H7 (cell line): ENCODE results near the gene MAGI1. TPM values are rescaled to one million over a fixed set of nuclear protein-coding genes. Genes with fewer than 3 reads are reported as not detected.

Source experiments
- DNase-seq: peaks from one replicate; pipeline ENCODE4 v3.0.0; 2012
- H3K27me3 ChIP-seq: 2 replicates; pipeline ENCODE4 v1.6.0; 2011; ENCODE audit warnings: mild to moderate bottlenecking, low read length; ENCODE audit not compliant: control insufficient read depth, insufficient read depth
- H3K36me3 ChIP-seq: replicated peaks from 2 replicates; pipeline ENCODE4 v1.5.1; 2011; ENCODE audit warnings: low read length; ENCODE audit not compliant: control insufficient read depth, insufficient read depth
- H3K4me3 ChIP-seq: 2 replicates; pipeline ENCODE4 v1.5.1; 2011; ENCODE audit warnings: low read depth, mild to moderate bottlenecking, control low read depth, low read length, moderate library complexity; ENCODE audit not compliant: insufficient read depth
- total RNA-seq: library from RNA; depleted of rRNA; stranded (reverse); fragments of >200 nt; shearing (Covaris generic); gene quantifications from 2 replicates; pipeline ENCODE4 v1.2.3, GENCODE V29; 2014

MAGI1 gene
- total RNA-seq, 1 experiment from 2014 or later = 26.4 TPM

- no peaks in the 10 kb centered on the region for H3K36me3 ChIP-seq
- H3K27me3 ChIP-seq = no peaks in the 10 kb centered on the region
- peak overlapping the region; percentile 53 for H3K4me3 ChIP-seq
- peak; percentile 77 for DNase-seq
Measured at GRCh38 chr3:65597952-65598413, 440.7 kb downstream of the MAGI1 start.

GRCh38 chr3:65597226-65597951 lies 441.3 kb downstream of the MAGI1 start:
- H3K27me3 ChIP-seq = no peaks in the 10 kb centered on the region
- H3K4me3 ChIP-seq = peak overlapping the region; percentile 53
- no peaks in the 10 kb centered on the region for H3K36me3 ChIP-seq
- DNase-seq = peak; percentile 79

DNA sequence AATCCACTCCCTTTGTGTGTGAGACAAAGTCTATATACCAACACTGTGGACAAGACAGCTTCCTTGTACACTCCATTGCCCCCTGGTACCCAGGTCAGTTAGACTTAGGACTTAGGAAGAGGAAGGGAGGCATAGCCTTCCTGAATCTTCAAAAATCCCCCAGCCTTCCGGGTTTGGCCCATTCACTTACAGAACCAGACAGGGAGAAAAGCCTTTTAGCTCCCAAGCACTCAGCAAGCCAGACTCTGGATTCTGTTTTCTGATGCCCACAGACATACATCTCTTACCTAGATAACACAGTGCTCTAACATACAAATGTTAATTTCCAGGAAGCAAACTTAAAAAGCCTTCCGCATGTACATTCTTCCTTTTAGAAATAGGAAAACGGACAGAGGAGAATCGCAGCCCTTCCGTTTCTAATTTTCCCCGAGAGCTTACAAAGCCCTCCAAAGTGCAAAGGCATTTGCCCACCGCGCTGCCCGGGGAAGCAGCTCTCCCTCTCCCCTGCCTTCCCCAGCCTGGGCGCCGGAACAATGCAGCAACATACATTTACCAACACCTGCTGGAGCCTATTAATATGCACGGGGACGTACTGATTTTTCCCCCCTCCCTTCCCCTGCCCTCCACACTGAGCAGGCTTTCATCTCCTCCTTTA lies 442.0 kb downstream of the MAGI1 start:
- Histone ChIP-seq H3K36me3 (no peaks in the 10 kb centered on the region), H3K27me3 (no peaks in the 10 kb centered on the region), H3K4me3 (peak overlapping the region; percentile 53)
- peak; percentile 77 for DNase-seq

GRCh38 chr3:65596029-65596300 lies 442.8 kb downstream of the MAGI1 start:
- no peak overlapping the region for H3K4me3 ChIP-seq
- H3K27me3 ChIP-seq = no peaks in the 10 kb centered on the region
- H3K36me3 ChIP-seq = no peaks in the 10 kb centered on the region
- DNase-seq = no peak

DNA sequence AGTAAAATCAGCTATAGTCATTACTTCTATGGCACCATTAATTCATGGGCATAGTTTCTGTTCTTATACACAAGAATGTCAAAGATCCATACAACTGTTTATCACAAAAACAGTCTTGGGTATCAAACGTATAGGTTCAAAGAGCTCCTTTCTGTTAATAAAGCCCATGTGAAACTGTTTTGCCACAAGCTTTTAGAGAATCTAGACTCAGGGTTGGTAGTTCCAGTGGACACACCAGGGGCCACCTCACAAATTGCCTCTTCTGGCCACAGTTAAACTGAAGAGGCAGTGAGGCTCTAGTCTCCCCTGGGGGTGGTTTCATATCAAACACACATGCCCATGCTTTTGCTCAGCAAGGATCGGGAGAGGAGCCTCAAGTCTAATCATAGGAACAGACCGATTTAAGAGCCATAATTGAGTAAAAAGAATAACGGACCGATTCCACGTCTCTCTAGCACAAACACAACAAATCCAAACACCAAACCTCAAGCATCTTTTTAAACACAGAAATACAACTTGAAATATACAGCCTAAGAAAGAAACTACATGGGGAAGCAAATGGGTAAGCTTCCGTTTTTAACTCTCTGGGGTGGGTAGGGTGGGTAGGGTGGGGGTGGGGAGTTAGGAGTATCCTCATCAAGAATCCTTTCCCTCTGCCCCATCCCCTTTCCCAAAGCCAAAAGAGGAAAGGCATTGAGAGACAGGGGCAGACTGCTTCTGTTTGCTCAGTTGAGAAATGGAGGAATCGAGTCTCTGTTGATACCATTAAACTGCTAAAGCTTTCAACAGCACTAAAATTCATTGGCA lies 443.3 kb downstream of the MAGI1 start:
- DNase-seq = peak; percentile 24
- H3K36me3 ChIP-seq = no peaks in the 10 kb centered on the region
- no peaks in the 10 kb centered on the region for H3K27me3 ChIP-seq
- no peak overlapping the region for H3K4me3 ChIP-seq

- H3K4me3 ChIP-seq = no peak overlapping the region
- no peak for DNase-seq
- H3K36me3 ChIP-seq = no peaks in the 10 kb centered on the region
- H3K27me3 ChIP-seq = no peaks in the 10 kb centered on the region
Measured at GRCh38 chr3:65593780-65594752, 444.7 kb downstream of the MAGI1 start.

- no peaks in the 10 kb centered on the region for H3K27me3 ChIP-seq
- DNase-seq = no peak
- no peaks in the 10 kb centered on the region for H3K36me3 ChIP-seq
- no peak overlapping the region for H3K4me3 ChIP-seq
Measured at GRCh38 chr3:65591313-65591712, 447.4 kb downstream of the MAGI1 start.

GRCh38 chr3:65588884-65589283 lies 449.8 kb downstream of the MAGI1 start:
- DNase-seq = no peak

DNA sequence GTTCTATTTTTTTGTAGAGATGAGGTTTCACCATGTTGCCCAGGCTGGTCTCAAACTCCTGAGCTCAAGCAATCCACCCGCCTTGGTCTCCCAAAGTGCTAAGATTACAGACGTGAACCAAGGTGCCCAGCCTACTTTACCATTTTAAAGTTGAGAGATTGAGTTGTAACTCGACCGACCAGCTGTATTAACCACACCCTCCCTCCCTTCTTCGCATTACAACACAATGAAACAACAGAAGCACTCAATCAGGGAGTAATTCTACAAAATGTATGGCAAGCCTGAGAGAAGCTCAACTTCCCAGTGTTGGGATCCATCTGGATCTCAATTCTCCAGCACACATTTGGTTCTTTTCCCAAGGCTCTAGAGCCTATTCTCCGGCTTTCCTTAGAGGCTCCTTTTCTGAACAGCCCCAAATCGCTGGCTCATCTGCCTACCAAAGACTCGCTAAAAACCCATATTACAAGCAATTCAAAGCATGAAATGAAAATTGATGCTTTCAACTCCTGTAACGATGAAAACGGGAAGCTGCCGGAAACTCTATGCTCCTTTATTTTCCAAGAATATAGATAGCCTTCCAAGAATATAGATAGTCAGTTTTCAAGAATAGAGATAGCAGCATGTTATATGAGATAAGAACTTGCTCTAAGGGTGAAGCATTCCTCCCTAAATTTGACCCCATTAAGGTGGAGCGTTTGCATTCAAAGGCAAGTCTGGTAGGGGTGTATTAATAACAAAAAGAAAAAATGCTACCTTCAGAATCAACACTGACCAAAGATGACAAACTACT lies 450.9 kb downstream of the MAGI1 start:
- Histone ChIP-seq H3K36me3 (no peaks in the 10 kb centered on the region), H3K4me3 (no peak overlapping the region)
- DNase-seq = no peak

More at GRCh38 chr3:65588884-65589283, 449.8 kb downstream of the MAGI1 start:
- no peaks in the 10 kb centered on the region for H3K36me3 ChIP-seq
- no peak overlapping the region for H3K4me3 ChIP-seq
- no peaks in the 10 kb centered on the region for H3K27me3 ChIP-seq

DNA sequence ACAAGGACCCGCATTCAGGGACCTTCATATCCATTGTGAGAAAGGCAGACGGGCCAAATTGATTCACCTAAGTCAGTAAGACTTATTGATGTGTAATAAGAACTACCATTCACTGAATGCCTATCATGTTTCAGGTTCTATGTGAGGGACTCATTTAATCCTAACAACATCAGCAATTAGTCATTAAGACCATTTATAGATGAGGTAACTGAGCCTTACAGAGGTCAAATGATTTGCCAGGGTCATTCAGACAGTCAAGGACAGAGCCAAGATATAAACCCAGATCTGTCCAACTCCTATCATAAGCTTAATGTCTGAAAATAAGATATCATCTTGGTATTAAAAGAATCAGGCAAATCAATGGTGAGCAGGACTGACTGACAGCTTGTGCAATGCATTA lies 453.8 kb downstream of the MAGI1 start:
- DNase-seq = no peak
- H3K36me3 ChIP-seq = no peaks in the 10 kb centered on the region

More for the DNA sequence above, 450.9 kb downstream of the MAGI1 start:
- no peaks in the 10 kb centered on the region for H3K27me3 ChIP-seq

GRCh38 chr3:65584002-65584401 lies 454.7 kb downstream of the MAGI1 start:
- Histone ChIP-seq H3K27me3 (no peaks in the 10 kb centered on the region), H3K4me3 (no peak overlapping the region), H3K36me3 (no peaks in the 10 kb centered on the region)
- no peak for DNase-seq

More for the DNA sequence above, 453.8 kb downstream of the MAGI1 start:
- Histone ChIP-seq H3K27me3 (no peaks in the 10 kb centered on the region), H3K4me3 (no peak overlapping the region)

DNA sequence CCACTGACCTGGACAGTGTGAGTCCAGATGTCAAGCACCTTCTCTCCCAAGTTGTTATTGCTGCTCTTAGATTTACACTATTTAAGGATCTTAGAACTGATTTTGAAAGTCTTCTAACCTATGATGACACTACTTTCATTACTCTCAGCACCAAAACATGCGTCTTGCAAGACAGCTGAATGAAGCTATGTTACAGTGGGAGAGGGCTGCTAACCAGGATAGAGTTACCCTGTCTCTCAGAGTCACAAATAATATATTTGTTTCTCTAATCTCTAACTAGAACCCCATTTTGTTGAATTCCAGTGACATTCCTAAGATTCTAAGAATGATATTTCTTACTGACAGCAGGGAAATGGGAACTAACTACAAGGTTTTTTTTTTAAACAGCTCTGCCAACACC lies 455.5 kb downstream of the MAGI1 start:
- H3K36me3 ChIP-seq = no peaks in the 10 kb centered on the region
- no peak for DNase-seq
- no peaks in the 10 kb centered on the region for H3K27me3 ChIP-seq
- no peak overlapping the region for H3K4me3 ChIP-seq

DNA sequence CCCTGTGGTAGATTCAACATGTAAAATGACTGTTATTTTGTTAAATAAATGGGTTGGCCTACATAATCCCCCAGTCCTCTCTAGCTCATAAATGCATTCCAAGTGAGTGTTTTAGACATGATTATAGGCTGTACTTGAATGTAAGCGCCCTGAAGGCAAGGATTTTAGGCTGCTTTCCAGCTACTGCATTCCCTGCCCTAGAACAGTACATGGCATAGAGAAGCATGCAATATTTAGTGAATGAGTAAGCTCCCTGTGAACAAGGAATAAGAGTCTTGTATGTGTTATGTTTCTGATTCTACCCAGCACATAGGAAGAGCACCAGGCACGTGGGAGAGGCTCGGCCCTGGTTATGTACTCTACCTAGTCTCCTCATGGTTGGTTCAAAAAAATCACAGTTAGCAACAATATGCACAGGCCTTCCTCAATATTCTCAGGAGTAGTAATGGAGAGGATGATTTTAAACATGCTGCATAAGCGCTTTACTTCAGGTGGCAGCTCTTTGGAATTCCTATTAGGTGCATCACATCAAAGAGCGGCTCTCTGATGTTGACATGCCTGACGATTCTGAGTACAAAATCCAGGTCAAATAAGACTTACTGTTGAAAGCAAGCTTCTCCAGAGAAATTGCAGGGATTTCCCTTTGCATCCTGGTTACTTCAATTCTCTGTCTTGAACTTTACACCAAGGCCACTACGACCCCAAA lies 456.6 kb downstream of the MAGI1 start:
- no peaks in the 10 kb centered on the region for H3K27me3 ChIP-seq
- H3K36me3 ChIP-seq = no peaks in the 10 kb centered on the region
- no peak for DNase-seq
- no peak overlapping the region for H3K4me3 ChIP-seq
